ENCODE results near the gene SDR9C7. TPM values are rescaled to one million over a fixed set of nuclear protein-coding genes. Genes with fewer than 3 reads are reported as not detected.

Gene SDR9C7
- total and polyA plus RNA-seq, 2 of the 8 experiments (the other 6 are each of a cell fraction or from before 2014, with no cell fraction given) = 0.11 TPM; not detected in 1

DNA sequence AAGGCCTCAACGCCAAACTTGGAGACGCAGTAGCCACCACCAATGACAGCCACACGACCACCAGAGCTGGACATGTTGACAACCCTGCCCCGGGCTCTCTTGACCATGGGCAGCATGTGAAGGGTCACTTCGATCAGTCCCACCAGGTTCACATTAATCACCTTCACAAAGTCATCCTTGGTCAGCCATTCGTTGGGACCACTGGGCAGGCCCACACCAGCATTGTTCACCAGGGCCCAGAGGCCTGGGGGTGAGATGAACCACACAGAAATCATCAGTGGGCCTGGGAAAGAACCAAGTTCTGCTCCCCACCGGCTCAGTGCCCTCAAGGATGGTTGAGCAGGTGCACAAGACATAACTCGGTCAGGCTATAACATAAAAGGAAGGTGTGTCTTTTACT is 4.0 kb downstream of the SDR9C7 start (continued):
- TF ChIP-seq, protein P1, sequence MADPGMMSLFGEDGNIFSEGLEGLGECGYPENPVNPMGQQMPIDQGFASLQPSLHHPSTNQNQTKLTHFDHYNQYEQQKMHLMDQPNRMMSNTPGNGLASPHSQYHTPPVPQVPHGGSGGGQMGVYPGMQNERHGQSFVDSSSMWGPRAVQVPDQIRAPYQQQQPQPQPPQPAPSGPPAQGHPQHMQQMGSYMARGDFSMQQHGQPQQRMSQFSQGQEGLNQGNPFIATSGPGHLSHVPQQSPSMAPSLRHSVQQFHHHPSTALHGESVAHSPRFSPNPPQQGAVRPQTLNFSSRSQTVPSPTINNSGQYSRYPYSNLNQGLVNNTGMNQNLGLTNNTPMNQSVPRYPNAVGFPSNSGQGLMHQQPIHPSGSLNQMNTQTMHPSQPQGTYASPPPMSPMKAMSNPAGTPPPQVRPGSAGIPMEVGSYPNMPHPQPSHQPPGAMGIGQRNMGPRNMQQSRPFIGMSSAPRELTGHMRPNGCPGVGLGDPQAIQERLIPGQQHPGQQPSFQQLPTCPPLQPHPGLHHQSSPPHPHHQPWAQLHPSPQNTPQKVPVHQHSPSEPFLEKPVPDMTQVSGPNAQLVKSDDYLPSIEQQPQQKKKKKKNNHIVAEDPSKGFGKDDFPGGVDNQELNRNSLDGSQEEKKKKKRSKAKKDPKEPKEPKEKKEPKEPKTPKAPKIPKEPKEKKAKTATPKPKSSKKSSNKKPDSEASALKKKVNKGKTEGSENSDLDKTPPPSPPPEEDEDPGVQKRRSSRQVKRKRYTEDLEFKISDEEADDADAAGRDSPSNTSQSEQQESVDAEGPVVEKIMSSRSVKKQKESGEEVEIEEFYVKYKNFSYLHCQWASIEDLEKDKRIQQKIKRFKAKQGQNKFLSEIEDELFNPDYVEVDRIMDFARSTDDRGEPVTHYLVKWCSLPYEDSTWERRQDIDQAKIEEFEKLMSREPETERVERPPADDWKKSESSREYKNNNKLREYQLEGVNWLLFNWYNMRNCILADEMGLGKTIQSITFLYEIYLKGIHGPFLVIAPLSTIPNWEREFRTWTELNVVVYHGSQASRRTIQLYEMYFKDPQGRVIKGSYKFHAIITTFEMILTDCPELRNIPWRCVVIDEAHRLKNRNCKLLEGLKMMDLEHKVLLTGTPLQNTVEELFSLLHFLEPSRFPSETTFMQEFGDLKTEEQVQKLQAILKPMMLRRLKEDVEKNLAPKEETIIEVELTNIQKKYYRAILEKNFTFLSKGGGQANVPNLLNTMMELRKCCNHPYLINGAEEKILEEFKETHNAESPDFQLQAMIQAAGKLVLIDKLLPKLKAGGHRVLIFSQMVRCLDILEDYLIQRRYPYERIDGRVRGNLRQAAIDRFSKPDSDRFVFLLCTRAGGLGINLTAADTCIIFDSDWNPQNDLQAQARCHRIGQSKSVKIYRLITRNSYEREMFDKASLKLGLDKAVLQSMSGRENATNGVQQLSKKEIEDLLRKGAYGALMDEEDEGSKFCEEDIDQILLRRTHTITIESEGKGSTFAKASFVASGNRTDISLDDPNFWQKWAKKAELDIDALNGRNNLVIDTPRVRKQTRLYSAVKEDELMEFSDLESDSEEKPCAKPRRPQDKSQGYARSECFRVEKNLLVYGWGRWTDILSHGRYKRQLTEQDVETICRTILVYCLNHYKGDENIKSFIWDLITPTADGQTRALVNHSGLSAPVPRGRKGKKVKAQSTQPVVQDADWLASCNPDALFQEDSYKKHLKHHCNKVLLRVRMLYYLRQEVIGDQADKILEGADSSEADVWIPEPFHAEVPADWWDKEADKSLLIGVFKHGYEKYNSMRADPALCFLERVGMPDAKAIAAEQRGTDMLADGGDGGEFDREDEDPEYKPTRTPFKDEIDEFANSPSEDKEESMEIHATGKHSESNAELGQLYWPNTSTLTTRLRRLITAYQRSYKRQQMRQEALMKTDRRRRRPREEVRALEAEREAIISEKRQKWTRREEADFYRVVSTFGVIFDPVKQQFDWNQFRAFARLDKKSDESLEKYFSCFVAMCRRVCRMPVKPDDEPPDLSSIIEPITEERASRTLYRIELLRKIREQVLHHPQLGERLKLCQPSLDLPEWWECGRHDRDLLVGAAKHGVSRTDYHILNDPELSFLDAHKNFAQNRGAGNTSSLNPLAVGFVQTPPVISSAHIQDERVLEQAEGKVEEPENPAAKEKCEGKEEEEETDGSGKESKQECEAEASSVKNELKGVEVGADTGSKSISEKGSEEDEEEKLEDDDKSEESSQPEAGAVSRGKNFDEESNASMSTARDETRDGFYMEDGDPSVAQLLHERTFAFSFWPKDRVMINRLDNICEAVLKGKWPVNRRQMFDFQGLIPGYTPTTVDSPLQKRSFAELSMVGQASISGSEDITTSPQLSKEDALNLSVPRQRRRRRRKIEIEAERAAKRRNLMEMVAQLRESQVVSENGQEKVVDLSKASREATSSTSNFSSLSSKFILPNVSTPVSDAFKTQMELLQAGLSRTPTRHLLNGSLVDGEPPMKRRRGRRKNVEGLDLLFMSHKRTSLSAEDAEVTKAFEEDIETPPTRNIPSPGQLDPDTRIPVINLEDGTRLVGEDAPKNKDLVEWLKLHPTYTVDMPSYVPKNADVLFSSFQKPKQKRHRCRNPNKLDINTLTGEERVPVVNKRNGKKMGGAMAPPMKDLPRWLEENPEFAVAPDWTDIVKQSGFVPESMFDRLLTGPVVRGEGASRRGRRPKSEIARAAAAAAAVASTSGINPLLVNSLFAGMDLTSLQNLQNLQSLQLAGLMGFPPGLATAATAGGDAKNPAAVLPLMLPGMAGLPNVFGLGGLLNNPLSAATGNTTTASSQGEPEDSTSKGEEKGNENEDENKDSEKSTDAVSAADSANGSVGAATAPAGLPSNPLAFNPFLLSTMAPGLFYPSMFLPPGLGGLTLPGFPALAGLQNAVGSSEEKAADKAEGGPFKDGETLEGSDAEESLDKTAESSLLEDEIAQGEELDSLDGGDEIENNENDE (IDR thresholded peaks at IDR 0.05; ENCODE audit: insufficient replicate concordance, low read length) = no peak
- no peak for TF ChIP-seq SAP30 (IDR thresholded peaks at IDR 0.05; ENCODE audit: insufficient read depth, insufficient replicate concordance, low read length)
- no peak for TF ChIP-seq ZNF274 (IDR thresholded peaks at IDR 0.05; ENCODE audit: borderline replicate concordance, extremely low read depth, low read length)
- TF ChIP-seq CTBP2 (IDR thresholded peaks at IDR 0.05; ENCODE audit: borderline replicate concordance, insufficient read depth, insufficient read length, low read length) = no peak
- no peak for TF ChIP-seq PHF8 (conservative IDR thresholded peaks at IDR 0.05; ENCODE audit: low read depth, low read length)
- TF ChIP-seq CHD1 (IDR thresholded peaks at IDR 0.05; ENCODE audit: low read depth, low read length) = no peak
- TF ChIP-seq SRF (IDR thresholded peaks at IDR 0.05; ENCODE audit: low read depth, low read length) = no peak

Measured in H1 (cell line).